A549 treated with CORT108297 at 1 μM for 4 hours (cell line): ENCODE data around the gene FGF11. TPM values are rescaled to one million over a fixed set of nuclear protein-coding genes. Genes with fewer than 3 reads are reported as not detected.

Source experiments
- total RNA-seq: library from RNA; stranded (reverse); fragments of 200-300 nt; extraction: Qiagen RNA extraction; gene quantifications from 5 replicates; pipeline ENCODE4 v1.2.3, GENCODE V29; 2022

Gene FGF11
- total RNA-seq: 0.92 to 1.6 TPM (median 1.4 TPM) in 5 replicates

DNA sequence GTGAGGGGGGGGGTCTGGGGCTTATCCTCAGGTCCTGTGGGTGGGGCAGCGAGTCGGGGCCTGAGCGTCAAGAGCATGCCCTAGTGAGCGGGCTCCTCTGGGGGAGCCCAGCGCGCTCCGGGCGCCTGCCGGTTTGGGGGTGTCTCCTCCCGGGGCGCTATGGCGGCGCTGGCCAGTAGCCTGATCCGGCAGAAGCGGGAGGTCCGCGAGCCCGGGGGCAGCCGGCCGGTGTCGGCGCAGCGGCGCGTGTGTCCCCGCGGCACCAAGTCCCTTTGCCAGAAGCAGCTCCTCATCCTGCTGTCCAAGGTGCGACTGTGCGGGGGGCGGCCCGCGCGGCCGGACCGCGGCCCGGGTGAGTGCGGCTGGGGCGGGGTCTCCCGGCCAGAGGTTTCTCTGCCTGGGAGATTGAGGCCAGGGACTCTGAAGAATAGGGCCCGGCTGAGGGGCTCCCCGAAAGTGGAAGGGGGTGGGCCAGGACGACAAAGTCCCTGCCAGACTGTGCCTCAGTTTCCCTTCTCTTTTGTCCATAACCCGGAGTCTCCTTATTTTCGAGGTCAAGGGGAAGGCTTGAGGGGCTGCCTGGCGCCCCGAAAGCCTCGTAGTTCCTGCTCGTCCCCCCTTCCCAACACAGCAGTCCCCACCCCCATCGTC lies at the start of gene FGF11:
Gene FGF11 (plus strand): TSS at position 51 of the 651 bp plus-strand sequence. CDS start 109 bp downstream, at position 160.

DNA sequence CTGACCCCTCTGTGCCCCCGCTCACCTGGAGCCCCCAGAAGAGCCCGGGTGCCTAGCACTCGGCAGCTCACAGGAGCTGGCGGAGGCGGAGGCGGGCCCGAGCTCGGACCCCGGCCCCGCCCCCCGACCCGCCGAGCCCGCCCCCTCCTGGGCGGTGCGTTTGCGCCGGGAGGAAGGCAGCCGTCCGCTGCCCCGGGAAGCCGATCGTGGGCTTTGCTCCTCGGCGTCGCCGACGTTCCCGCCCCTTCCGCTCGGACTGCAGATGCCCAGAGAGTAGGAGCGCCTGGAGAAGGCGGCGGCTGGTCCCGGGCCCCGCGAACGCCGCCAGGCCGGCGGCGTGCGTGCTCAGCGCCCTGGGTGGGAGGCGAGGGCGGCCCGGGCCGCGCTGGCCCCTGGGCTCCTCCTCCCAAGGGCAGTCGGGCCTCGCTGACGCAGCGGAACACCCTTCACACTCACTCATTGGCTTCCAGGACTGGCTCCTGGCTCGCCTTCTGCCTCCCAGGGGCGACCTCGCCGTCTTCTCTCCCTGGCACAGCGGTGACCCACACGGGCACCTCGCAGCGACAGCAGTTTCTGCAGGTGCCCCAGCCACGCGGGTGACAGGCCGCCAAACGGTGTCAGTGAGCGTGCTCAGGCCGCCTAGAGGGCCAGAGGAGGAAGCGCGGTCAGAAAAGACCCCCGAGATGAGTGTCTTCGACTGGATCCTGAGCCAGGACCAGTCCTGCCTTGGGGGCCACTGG lies 44.7 kb upstream of the FGF11 start, which contains the start of gene PLSCR3:
Gene PLSCR3 (minus strand): TSS at position 74 of the 740 bp plus-strand sequence. CDS start 415 bp downstream, outside the sequence.

DNA sequence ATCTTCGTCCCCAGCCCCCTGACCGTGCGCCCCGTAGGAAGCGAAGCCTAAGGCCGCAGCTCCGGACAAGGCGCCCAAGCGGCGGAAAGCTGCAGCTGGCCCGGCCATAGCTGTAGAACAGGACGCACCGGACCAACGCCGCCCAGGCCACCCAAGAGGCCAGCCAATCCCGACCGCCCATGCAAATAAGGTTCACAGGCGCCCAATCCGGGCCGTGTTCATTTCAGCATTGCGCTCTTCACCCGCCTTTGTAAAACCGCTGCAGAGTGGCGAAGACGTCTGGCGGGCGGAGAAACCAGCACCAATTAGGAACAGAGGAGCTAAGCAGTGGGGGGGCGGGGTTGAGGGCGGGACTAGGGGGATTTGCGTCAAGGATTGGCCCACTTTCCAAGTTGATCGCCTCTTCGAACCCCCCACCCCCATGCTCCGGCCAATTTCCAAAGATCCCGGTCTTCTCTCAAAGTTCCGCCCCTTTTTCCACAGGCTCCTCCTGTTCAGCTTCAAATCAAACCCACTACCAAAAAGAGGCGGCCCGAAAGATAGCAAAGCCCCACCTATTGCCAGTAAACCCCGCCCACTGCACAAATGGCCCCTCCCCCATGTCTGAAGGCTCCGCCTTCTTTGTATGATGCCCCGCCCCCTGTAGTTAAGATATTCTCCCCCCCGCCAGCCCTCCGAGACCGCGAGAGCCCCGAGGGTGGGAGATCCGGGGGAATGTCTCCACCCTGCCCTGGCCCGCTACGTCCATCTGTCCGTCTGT lies 35.2 kb upstream of the FGF11 start, which contains the start of gene TMEM256:
Gene TMEM256 (minus strand): TSS at position 121 of the 760 bp plus-strand sequence. CDS start 13 bp downstream, at position 108.

DNA sequence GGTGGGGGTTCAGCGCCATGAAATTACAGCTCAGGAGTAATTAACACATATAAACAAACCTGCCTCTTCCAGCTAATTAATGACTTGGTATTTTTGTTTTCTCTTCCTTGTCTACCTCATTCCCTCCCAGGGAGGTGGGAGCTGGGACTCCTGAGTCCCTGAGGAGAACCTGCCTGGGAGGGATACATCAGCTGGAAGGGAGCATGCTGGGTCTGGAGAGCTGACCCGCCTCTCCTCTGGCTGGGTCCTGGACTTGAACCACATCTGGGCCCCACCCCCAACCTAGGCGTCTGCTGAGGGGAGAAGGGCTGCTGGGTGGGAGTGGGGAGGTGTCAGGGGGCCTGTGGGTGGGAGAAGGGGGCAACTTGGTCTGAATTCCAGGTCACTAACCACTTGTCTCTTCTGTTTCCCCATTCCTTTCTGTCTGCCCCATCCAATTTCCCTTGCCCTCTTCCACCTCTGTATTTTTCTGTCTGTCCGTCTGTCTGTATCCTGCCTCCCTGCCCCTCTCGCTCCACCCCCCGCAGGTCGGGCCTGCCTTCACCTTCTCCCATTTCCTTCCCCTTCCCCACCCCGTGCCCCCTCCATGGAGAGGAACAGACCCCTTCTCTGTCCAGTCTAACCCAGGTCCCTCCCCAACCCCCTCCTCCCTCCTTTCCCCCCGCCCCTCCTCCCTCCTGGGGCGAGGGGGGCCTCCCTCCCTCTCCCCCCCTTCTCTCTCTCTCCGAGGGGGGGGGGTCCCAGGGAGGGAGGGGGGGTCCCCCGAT lies 31.6 kb upstream of the FGF11 start, which contains the start of gene NLGN2:
Gene NLGN2 (plus strand): TSS at position 361 of the 767 bp plus-strand sequence. CDS start 411 bp downstream, outside the sequence.

DNA sequence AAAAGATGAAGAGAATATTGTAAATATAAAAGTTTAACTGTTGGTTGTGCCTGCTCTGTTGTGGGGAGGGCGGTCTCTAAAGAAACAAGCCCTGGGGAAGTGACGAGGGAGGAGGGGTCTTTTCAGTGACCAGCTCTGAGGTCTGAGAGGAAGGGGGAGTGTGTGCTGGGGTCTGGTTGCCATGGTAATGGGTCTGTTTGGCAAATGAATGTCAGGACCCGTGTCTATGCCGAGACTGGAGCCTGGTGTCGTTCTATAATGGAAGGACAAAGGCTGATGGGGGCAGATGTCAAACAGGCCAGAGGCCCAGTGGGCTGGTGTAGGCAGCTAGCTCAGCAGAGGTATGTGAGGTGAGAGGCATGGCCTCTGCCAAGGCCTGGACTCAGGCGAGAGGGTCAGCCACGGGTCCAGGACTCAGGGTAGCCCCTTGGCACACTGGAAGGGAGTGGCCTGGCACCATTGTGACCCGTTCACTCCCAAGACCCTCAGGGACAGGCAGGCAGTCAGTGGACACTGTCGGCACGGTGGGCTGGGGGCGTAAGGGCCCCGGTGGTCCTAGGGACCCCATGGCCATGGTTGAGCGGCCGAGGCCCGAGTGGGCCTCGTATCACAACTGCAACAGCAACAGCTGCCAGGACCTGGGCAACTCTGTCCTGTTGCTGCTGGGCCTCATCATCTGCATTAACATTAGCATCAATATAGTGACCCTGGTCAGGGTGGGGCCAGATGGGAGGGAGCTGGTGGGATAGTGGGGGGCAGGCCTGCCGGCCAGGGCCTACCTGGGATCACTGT lies 19.3 kb upstream of the FGF11 start, which contains the start of gene SPEM1:
Gene SPEM1 (plus strand): TSS at position 506 of the 792 bp plus-strand sequence. CDS start 61 bp downstream, at position 567.

DNA sequence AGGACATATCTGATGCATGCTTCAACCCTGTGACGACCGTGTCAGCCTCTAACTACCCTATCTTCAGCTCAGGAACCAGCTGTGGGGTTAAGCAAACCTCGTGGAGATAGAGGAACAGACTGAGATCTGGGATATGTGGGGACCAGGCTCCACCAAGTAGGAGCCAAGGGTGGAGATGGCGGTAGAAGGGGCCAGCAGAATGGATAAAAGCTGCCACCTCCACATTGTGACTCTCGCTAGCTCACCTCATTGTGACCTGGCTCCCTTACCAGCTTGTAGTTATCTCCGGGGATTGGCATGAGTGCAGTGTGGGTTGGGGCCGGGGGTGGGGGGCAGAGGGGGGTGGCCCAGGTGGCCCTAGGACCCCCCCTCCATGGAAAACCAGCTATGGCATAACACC lies 14.0 kb upstream of the FGF11 start, which contains the start of gene SPEM2:
Gene SPEM2 (plus strand): TSS at position 301 of the 400 bp plus-strand sequence. CDS start 73 bp downstream, at position 374.

DNA sequence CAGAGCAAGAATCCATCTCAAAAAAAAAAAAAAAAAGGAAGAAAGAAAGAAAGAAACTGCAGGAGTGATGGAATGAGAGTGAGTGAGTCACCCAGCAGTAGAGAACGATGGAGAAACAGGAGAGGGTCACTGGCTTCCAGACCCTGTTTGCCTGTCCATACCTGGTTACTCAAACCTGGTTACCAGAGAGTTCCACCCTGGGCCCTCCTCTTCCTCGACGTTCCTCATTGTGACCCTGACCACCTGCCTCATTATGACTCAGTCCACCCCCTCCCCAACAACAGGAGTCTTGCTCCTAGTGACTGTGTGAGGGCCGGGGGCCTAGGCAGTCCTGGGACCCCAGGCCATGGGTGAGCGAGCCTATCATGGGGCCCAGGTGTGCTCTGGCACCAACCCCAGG lies 10.8 kb upstream of the FGF11 start, which contains the start of gene SPEM3:
Gene SPEM3 (plus strand): TSS at position 301 of the 400 bp plus-strand sequence. CDS start 46 bp downstream, at position 347.

DNA sequence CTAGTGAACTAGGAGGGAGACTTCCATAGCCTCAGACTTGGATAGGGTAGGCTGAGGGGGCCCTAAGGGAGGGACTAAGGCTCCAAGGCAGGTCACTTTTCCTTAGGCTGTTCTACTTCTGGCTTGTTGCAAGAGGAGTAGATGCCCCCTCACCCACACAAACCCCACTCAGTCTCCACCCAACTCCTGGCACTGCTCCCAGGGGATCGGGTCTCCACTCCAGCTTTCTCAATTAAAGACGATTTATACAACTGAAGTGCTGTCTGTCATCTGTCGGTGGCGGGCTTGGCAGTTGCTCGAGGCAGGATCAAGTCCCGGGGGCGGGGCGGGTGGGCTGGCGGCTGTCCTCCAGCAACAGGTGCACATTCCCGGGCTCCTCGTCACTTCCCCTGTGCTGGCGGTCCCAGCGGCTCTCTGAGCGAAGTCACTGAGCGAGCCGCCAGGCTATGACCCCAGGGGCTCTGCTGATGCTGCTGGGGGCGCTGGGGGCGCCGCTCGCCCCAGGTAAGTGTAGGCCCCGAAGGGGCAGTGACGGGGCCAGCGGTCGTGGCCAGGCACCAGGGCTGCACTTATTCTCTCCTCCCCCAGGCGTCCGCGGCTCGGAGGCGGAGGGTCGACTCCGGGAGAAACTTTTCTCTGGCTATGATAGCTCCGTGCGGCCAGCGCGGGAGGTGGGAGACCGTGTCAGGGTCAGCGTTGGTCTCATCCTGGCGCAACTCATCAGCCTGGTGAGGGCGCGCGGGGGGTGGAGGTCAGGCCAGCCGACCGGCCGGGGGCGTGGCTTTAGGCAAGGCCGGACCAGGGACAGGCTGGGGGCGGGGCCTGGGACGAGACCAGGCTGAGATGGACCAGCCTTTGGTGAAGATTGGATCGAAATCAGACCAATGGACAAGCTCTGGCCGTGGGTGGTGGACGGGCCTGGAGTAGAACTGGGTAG lies 5.6 kb downstream of the FGF11 start, which contains the start of gene CHRNB1:
Gene CHRNB1 (plus strand): TSS at position 380 of the 937 bp plus-strand sequence. CDS start 67 bp downstream, at position 447.

DNA sequence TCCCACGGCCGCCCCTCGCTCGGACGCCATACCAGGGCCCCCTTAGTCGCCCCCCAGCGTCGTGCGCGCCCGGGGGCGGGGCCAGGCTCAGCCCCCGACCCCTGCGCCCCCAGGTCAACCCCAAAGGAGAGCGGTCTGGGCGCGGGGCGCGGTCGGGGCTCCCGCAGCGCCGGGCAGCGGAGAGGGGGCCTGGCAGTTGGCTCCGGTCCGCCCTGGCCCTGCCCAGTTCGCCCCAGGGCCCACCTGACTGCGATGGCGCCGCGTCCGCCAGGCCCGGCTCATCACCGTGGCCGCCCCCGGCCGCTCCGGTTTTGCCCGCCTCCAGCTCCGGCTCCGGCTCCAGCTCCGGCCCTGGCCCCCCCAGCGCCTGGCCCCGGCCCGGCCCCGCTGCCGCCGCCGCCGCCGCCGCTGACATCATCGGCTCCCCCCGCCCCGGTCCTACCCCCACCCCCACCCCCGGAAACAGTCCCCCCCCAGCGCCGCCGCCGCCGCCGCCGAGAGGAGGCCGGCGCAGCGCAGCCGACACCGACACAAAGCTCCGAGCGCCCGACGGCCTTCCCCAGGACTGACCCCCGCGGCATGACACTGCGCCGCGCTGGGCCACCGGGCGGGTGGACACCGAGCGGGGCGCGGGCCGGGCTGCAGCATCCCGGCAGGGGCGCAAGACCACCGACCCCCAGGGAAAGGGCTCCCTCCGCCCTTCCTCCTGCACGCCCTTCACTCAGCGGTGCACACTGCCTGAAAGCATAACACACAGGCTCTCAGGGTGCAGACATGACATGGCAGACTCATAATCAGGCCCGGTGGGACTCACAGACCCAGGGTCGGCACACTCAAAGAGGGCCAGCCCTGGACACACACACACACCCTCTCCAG lies 40.1 kb downstream of the FGF11 start, which contains the start of gene ZBTB4:
Gene ZBTB4 (minus strand): TSS at position 419 of the 876 bp plus-strand sequence. CDS start 12,830 bp downstream, outside the sequence.

DNA sequence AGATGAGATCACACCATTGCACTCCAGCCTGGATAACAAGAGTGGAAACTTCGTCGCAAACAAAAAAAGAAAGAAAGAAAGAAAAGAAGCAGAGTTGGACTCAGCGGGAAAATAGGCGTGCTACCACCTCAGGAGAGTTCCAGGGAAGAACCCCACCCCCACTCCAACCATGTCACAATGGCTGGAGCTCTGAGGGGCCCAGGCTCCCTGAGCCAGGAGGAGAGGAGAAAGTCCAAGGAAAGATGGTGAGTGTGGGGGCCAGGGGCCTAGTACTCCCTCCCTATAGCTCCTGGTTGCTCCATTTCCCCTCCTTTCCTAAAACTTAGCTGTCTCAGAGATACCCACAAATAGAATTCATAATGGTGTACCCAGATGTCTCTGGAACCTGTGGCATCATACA lies 42.0 kb downstream of the FGF11 start, which contains the start of gene SLC35G6:
Gene SLC35G6 (plus strand): TSS at position 172 of the 400 bp plus-strand sequence. CDS start 71 bp downstream, at position 243.

DNA sequence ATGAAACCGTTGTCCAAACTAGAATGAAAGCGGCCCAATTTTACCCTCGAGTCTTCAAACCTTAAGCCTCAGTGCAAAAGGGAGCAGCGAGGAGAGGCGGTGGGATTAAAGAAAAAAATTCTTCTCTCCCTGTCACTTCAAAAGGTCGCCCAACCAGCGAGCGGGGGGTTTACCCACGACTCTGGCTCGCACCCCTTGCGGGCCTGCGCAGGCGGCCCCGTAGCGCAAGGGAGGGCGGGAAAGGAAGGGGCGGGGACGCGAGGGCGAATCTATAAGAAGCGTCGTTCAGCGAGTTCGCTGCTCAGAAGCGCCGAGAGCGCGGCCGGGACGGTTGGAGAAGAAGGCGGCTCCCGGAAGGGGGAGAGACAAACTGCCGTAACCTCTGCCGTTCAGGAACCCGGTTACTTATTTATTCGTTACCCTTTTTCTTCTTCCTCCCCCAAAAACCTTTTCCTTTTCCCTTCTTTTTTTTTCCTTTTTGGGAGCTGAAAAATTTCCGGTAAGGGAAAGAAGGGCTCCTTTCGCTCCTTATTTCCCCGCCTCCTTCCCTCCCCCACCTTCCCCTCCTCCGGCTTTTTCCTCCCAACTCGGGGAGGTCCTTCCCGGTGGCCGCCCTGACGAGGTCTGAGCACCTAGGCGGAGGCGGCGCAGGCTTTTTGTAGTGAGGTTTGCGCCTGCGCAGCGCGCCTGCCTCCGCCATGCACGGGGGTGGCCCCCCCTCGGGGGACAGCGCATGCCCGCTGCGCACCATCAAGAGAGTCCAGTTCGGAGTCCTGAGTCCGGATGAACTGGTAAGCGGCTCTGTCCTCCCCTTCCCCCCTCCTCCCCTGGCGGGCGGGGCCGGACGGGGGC lies 45.0 kb downstream of the FGF11 start, which contains the start of gene POLR2A:
Gene POLR2A (plus strand): TSS at position 300 of the 852 bp plus-strand sequence.

Other genes starting within 250 kb of the FGF11 start
- 6.8 to 9.8 TPM (median 8.2 TPM) in 5 replicates for gene DLG4, start 219.7 kb upstream of the FGF11 start, total RNA-seq
- 308 to 483 TPM (median 455 TPM) in 5 replicates for gene ACADVL, start 219.6 kb upstream of the FGF11 start, total RNA-seq
- 30.7 to 43.1 TPM (median 40.7 TPM) in 5 replicates for gene DVL2, start 205.0 kb upstream of the FGF11 start, total RNA-seq
- gene PHF23, start 200.1 kb upstream of the FGF11 start, total RNA-seq: 82.4 to 100 TPM (median 91.5 TPM) in 5 replicates
- 645 to 806 TPM (median 682 TPM) in 5 replicates for gene GABARAP, start 197.1 kb upstream of the FGF11 start, total RNA-seq
- gene CTDNEP1, start 187.8 kb upstream of the FGF11 start, total RNA-seq: 221 to 239 TPM (median 226 TPM) in 5 replicates
- 121 to 141 TPM (median 127 TPM) in 5 replicates for gene ELP5, start 187.3 kb upstream of the FGF11 start, total RNA-seq
- gene CLDN7, start 177.0 kb upstream of the FGF11 start, total RNA-seq: 0.84 to 1.2 TPM (median 0.97 TPM) in 5 replicates
- 0.15 to 0.27 TPM (median 0.26 TPM) in 5 replicates for gene SLC2A4, start 157.8 kb upstream of the FGF11 start, total RNA-seq
- gene YBX2, start 144.9 kb upstream of the FGF11 start, total RNA-seq: 0.53 to 0.69 TPM (median 0.59 TPM) in 5 replicates
- 1,648 to 1,788 TPM (median 1,697 TPM) in 5 replicates for gene EIF5A, start 131.9 kb upstream of the FGF11 start, total RNA-seq
- gene GPS2, start 124.2 kb upstream of the FGF11 start, total RNA-seq: 88.2 to 105 TPM (median 103 TPM) in 5 replicates
- 22.9 to 38.3 TPM (median 34.9 TPM) in 5 replicates for gene NEURL4, start 110.2 kb upstream of the FGF11 start, total RNA-seq
- 0.48 to 5.1 TPM (median 4.2 TPM) in 5 replicates for gene ACAP1, start 103.0 kb upstream of the FGF11 start, total RNA-seq
- 11.8 to 15.9 TPM (median 13.7 TPM) in 5 replicates for gene KCTD11, start 87.3 kb upstream of the FGF11 start, total RNA-seq
- not detected in 5 replicates for gene TMEM95, start 84.4 kb upstream of the FGF11 start, total RNA-seq
- 1.3 to 2.0 TPM (median 1.7 TPM) in 5 replicates for gene TNK1, start 58.4 kb upstream of the FGF11 start, total RNA-seq
- 37.4 to 45.9 TPM (median 43.5 TPM) in 5 replicates for gene PLSCR3, start 45.0 kb upstream of the FGF11 start, total RNA-seq
- 177 to 231 TPM (median 209 TPM) in 5 replicates for gene TMEM256, start 35.4 kb upstream of the FGF11 start, total RNA-seq
- gene NLGN2, start 31.7 kb upstream of the FGF11 start, total RNA-seq: 12.1 to 21.2 TPM (median 19.3 TPM) in 5 replicates
- gene SPEM1, start 19.2 kb upstream of the FGF11 start, total RNA-seq: 0.13 TPM in 1 of 5 replicates, not detected in the others
- 0.05 to 0.10 TPM (median 0.08 TPM) in 4 of 5 replicates, not detected in the other for gene SPEM2, start 13.9 kb upstream of the FGF11 start, total RNA-seq
- 0.04 to 0.06 TPM in 2 of 5 replicates, not detected in the others for gene SPEM3, start 10.7 kb upstream of the FGF11 start, total RNA-seq
- gene TMEM102, start 4.1 kb upstream of the FGF11 start, total RNA-seq: 11.2 to 15.4 TPM (median 13.9 TPM) in 5 replicates
- gene CHRNB1, start 5.5 kb downstream of the FGF11 start, total RNA-seq: 5.2 to 9.8 TPM (median 8.8 TPM) in 5 replicates
- gene ZBTB4, start 40.1 kb downstream of the FGF11 start, total RNA-seq: 19.8 to 26.8 TPM (median 24.2 TPM) in 5 replicates
- not detected in 5 replicates for gene SLC35G6, start 41.9 kb downstream of the FGF11 start, total RNA-seq
- gene POLR2A, start 44.9 kb downstream of the FGF11 start, total RNA-seq: 65.7 to 84.9 TPM (median 82.6 TPM) in 5 replicates
- gene TNFSF12, start 109.5 kb downstream of the FGF11 start, total RNA-seq: 9.8 to 14.0 TPM (median 12.8 TPM) in 5 replicates
- gene TNFSF13, start 119.2 kb downstream of the FGF11 start, total RNA-seq: 0.61 to 0.79 TPM (median 0.68 TPM) in 5 replicates
- gene SENP3, start 122.4 kb downstream of the FGF11 start, total RNA-seq: 97.6 to 109 TPM (median 105 TPM) in 5 replicates
- gene CD68, start 140.1 kb downstream of the FGF11 start, total RNA-seq: 30.8 to 38.1 TPM (median 35.8 TPM) in 5 replicates
- 112 to 141 TPM (median 120 TPM) in 5 replicates for gene MPDU1, start 144.3 kb downstream of the FGF11 start, total RNA-seq
- 0.33 to 0.44 TPM (median 0.41 TPM) in 4 of 5 replicates, not detected in the other for gene SOX15, start 150.6 kb downstream of the FGF11 start, total RNA-seq
- 51.9 to 64.2 TPM (median 60.4 TPM) in 5 replicates for gene FXR2, start 175.4 kb downstream of the FGF11 start, total RNA-seq
- 64.3 to 90.5 TPM (median 85.4 TPM) in 5 replicates for gene SAT2, start 188.3 kb downstream of the FGF11 start, total RNA-seq
- gene SHBG, start 190.6 kb downstream of the FGF11 start, total RNA-seq: 0.35 to 1.0 TPM (median 0.66 TPM) in 5 replicates
- gene ATP1B2, start 211.4 kb downstream of the FGF11 start, total RNA-seq: 0.14 to 0.40 TPM (median 0.21 TPM) in 5 replicates
- gene TP53, start 248.0 kb downstream of the FGF11 start, total RNA-seq: 49.0 to 53.9 TPM (median 51.0 TPM) in 5 replicates
- gene WRAP53, start 249.0 kb downstream of the FGF11 start, total RNA-seq: 33.2 to 50.4 TPM (median 45.9 TPM) in 5 replicates